Measurements from ENCODE around the gene LRRTM3.

The LRRTM3 gene

DNA sequence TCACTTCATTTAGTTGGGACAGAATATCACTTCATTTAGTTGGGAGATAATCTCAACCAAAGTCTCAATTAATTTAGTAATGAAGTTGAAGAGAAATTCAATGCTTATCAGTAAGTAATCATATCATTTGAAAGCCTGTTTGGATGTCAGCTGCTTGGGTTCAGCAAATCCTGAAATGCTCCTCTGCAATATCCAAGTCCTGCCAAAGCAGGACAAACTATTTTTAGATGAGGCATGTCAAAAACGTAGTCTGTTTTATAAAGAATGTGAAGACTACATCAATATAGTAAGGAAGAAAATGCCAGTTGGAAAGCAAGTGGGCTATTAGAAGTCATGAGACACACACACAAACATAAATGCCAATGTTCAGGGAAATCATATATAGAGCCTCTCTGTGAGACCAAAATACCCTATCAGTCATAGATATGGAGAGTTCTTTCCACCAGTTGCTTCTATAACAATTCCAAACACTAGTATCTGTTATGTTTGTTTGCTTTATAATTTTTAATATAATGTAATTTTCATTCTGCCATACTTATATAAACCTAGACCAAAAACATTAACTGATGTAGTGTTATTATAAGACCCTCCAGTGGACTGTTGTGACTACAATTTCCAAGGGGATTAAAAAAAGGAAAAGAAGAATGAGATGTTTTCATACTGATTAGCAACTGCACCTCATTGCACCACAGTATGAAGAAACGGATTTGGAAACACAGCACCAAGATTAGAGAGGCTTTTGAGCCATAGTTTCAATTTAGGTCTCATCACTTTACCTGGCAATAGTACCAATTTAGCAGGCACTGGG lies 160.7 kb downstream of the LRRTM3 start:
- Histone ChIP-seq H3K4me1 (ENCODE audit: insufficient read depth, low read length) (no peaks in the 10 kb centered on the region), H3K9me3 (ENCODE audit: insufficient read depth, low read length, severe bottlenecking) (no peaks in the 10 kb centered on the region), H3K4me2 (ENCODE audit: insufficient read depth, low read length) (no peak overlapping the region), H3K4me3 (ENCODE audit: low read depth in 1 of 2, low read length in 2 of 2) (no peak overlapping the region), H3K36me3 (ENCODE audit: insufficient read depth, low read length) (no peaks in the 10 kb centered on the region), H3K27me3 (ENCODE audit: insufficient read depth, low read length, poor library complexity) (no peaks in the 10 kb centered on the region), H3K9ac (ENCODE audit: low read depth, low read length) (no peak overlapping the region), H3K27ac (ENCODE audit: low read length) (no peak overlapping the region), H2AFZ (ENCODE audit: low read depth, low read length) (no peak overlapping the region), H3K79me2 (ENCODE audit: insufficient read depth, low read length) (no peaks in the 10 kb centered on the region), H4K20me1 (ENCODE audit: insufficient read depth, low read length) (no peaks in the 10 kb centered on the region)
- TF ChIP-seq, protein P1, sequence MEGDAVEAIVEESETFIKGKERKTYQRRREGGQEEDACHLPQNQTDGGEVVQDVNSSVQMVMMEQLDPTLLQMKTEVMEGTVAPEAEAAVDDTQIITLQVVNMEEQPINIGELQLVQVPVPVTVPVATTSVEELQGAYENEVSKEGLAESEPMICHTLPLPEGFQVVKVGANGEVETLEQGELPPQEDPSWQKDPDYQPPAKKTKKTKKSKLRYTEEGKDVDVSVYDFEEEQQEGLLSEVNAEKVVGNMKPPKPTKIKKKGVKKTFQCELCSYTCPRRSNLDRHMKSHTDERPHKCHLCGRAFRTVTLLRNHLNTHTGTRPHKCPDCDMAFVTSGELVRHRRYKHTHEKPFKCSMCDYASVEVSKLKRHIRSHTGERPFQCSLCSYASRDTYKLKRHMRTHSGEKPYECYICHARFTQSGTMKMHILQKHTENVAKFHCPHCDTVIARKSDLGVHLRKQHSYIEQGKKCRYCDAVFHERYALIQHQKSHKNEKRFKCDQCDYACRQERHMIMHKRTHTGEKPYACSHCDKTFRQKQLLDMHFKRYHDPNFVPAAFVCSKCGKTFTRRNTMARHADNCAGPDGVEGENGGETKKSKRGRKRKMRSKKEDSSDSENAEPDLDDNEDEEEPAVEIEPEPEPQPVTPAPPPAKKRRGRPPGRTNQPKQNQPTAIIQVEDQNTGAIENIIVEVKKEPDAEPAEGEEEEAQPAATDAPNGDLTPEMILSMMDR (IDR thresholded peaks at IDR 0.05; ENCODE audit: borderline replicate concordance, extremely low read depth, low read length, poor library complexity, severe bottlenecking) = no peak
- no peak for TF ChIP-seq EZH2 (IDR thresholded peaks at IDR 0.05; ENCODE audit: borderline replicate concordance, low read depth, low read length, severe bottlenecking)
- no peak for ATAC-seq (ENCODE audit: insufficient read depth, low read depth)
- no peak for DNase-seq

DNA sequence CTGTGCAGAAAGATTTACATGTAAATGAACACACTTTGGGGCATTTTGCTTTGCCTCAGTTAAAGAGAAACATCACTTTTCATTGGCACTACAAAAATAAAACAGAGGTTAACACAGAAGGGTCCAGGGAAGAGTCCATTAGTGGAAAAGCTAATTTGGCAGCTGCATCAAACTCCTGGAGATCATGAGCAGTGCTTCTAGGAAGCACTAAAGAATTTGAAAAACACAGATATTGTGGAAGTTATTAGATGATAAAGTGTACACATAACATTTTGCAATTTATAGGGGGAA lies 161.2 kb downstream of the LRRTM3 start:
- no peak overlapping the region for H3K4me3 ChIP-seq (ENCODE audit: low read depth in 1 of 2, low read length in 2 of 2)
- DNase-seq (no peak), ATAC-seq (ENCODE audit: insufficient read depth, low read depth) (no peak)
- H3K4me1 ChIP-seq (ENCODE audit: insufficient read depth, low read length) = no peaks in the 10 kb centered on the region
- H4K20me1 ChIP-seq (ENCODE audit: insufficient read depth, low read length) = no peaks in the 10 kb centered on the region
- no peaks in the 10 kb centered on the region for H3K79me2 ChIP-seq (ENCODE audit: insufficient read depth, low read length)
- H3K9ac ChIP-seq (ENCODE audit: low read depth, low read length) = no peak overlapping the region
- no peaks in the 10 kb centered on the region for H3K36me3 ChIP-seq (ENCODE audit: insufficient read depth, low read length)
- H3K27me3 ChIP-seq (ENCODE audit: insufficient read depth, low read length, poor library complexity) = no peaks in the 10 kb centered on the region
- H2AFZ ChIP-seq (ENCODE audit: low read depth, low read length) = no peak overlapping the region
- H3K27ac ChIP-seq (ENCODE audit: low read length) = no peak overlapping the region
- no peak for TF ChIP-seq EZH2 (IDR thresholded peaks at IDR 0.05; ENCODE audit: borderline replicate concordance, low read depth, low read length, severe bottlenecking)
- no peaks in the 10 kb centered on the region for H3K9me3 ChIP-seq (ENCODE audit: insufficient read depth, low read length, severe bottlenecking)
- no peak overlapping the region for H3K4me2 ChIP-seq (ENCODE audit: insufficient read depth, low read length)

DNA sequence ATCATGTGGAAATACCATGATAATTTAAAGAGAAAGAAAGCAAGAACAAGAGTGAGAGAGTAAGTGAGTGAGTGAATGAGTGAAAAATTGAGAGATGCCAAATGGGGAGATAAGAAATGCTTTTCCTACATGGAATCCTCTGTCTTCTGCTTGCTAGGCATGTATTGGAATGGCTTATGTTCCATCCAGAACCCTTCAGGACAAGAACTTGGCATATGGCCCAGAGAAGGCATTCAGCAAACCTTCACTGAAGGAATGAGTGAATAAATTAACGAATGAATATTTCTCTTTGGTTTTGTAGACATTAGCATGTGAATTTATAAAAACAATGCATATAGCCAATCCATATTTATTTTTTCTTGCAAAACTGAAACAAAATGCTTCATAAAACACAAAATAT lies 162.2 kb downstream of the LRRTM3 start:
- no peak overlapping the region for H3K9ac ChIP-seq (ENCODE audit: low read depth, low read length)
- H3K4me2 ChIP-seq (ENCODE audit: insufficient read depth, low read length) = no peak overlapping the region
- ATAC-seq (ENCODE audit: insufficient read depth, low read depth) (no peak), DNase-seq (no peak)
- H2AFZ ChIP-seq (ENCODE audit: low read depth, low read length) = no peak overlapping the region
- H3K4me3 ChIP-seq (ENCODE audit: low read depth in 1 of 2, low read length in 2 of 2) = no peak overlapping the region
- no peak for TF ChIP-seq EZH2 (IDR thresholded peaks at IDR 0.05; ENCODE audit: borderline replicate concordance, low read depth, low read length, severe bottlenecking)
- TF ChIP-seq, protein P1 (IDR thresholded peaks at IDR 0.05; ENCODE audit: borderline replicate concordance, extremely low read depth, low read length, poor library complexity, severe bottlenecking) = no peak
- H3K27me3 ChIP-seq (ENCODE audit: insufficient read depth, low read length, poor library complexity) = no peaks in the 10 kb centered on the region
- H3K4me1 ChIP-seq (ENCODE audit: insufficient read depth, low read length) = no peaks in the 10 kb centered on the region
- no peaks in the 10 kb centered on the region for H3K79me2 ChIP-seq (ENCODE audit: insufficient read depth, low read length)
- no peaks in the 10 kb centered on the region for H3K9me3 ChIP-seq (ENCODE audit: insufficient read depth, low read length, severe bottlenecking)
- no peaks in the 10 kb centered on the region for H3K36me3 ChIP-seq (ENCODE audit: insufficient read depth, low read length)
- H3K27ac ChIP-seq (ENCODE audit: low read length) = no peak overlapping the region
- no peaks in the 10 kb centered on the region for H4K20me1 ChIP-seq (ENCODE audit: insufficient read depth, low read length)

DNA sequence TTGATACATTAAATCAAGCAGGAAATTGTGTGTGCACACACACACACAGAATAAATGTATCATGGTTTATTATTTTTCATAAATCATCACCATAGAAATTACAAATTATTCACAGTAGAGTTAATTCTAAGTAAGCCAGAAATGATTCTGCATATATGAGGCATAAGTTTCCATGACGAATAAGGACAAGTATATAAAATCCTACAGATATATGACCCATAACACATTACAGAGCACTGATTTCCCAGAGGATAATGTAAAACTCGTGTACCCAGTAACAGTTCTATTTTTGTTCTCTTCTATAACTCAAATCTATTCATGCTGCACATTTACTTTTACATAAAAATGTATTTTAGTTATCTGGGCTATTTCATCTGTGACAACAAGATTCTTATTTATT lies 169.7 kb downstream of the LRRTM3 start:
- no peaks in the 10 kb centered on the region for H3K4me1 ChIP-seq (ENCODE audit: insufficient read depth, low read length)

More for the DNA sequence above, 169.7 kb downstream of the LRRTM3 start:
- H3K4me3 ChIP-seq (ENCODE audit: low read depth in 1 of 2, low read length in 2 of 2) = no peak overlapping the region
- H3K27me3 ChIP-seq (ENCODE audit: insufficient read depth, low read length, poor library complexity) = no peaks in the 10 kb centered on the region
- H2AFZ ChIP-seq (ENCODE audit: low read depth, low read length) = no peak overlapping the region
- H3K9me3 ChIP-seq (ENCODE audit: insufficient read depth, low read length, severe bottlenecking) = no peaks in the 10 kb centered on the region
- no peaks in the 10 kb centered on the region for H3K79me2 ChIP-seq (ENCODE audit: insufficient read depth, low read length)
- H3K9ac ChIP-seq (ENCODE audit: low read depth, low read length) = no peak overlapping the region
- no peak overlapping the region for H3K27ac ChIP-seq (ENCODE audit: low read length)
- DNase-seq (no peak), ATAC-seq (ENCODE audit: insufficient read depth, low read depth) (no peak)
- H3K36me3 ChIP-seq (ENCODE audit: insufficient read depth, low read length) = no peaks in the 10 kb centered on the region
- no peaks in the 10 kb centered on the region for H4K20me1 ChIP-seq (ENCODE audit: insufficient read depth, low read length)
- no peak overlapping the region for H3K4me2 ChIP-seq (ENCODE audit: insufficient read depth, low read length)
- no peak for TF ChIP-seq EZH2 (IDR thresholded peaks at IDR 0.05; ENCODE audit: borderline replicate concordance, low read depth, low read length, severe bottlenecking)
- TF ChIP-seq, protein P1 (IDR thresholded peaks at IDR 0.05; ENCODE audit: borderline replicate concordance, extremely low read depth, low read length, poor library complexity, severe bottlenecking) = no peak

Data from DND-41 (cell line).